ENCODE data around the gene COPS3.
A peak's percentile ranks its signal among the peaks of the same experiment; 100 is the strongest.

The COPS3 gene

GRCh38 chr17:17214646-17215436, 66.2 kb downstream of the COPS3 start:
- no peak for DNase-seq

GRCh38 chr17:17213775-17214174, 67.3 kb downstream of the COPS3 start:
- DNase-seq: no peak

- no peak for DNase-seq
These were observed 73.0 kb downstream of the COPS3 start for GRCh38 chr17:17207998-17208397.

- no peak for DNase-seq
These were observed 74.1 kb downstream of the COPS3 start for GRCh38 chr17:17206913-17207335.

- DNase-seq: peak; percentile 97
These were observed 74.7 kb downstream of the COPS3 start, which contains the start of gene PLD6 for GRCh38 chr17:17206124-17206912. PLD6 (minus strand) TSS chr17:17206333; CDS start chr17:17206286, 47 bp downstream.

GRCh38 chr17:17205368-17206123, 75.5 kb downstream of the COPS3 start:
- DNase-seq: peak; percentile 74

GRCh38 chr17:17204635-17205231, 76.3 kb downstream of the COPS3 start:
- no peak for DNase-seq

GRCh38 chr17:17204041-17204591, 76.9 kb downstream of the COPS3 start:
- DNase-seq: no peak

GRCh38 chr17:17203173-17203730, 77.8 kb downstream of the COPS3 start:
- DNase-seq: no peak

GRCh38 chr17:17201907-17202306, 79.1 kb downstream of the COPS3 start:
- no peak for DNase-seq

GRCh38 chr17:17201271-17201670, 79.8 kb downstream of the COPS3 start:
- no peak for DNase-seq

- DNase-seq: no peak
These were observed 80.2 kb downstream of the COPS3 start for GRCh38 chr17:17200831-17201230.

- no peak for DNase-seq
These were observed 80.7 kb downstream of the COPS3 start for GRCh38 chr17:17200311-17200710.

GRCh38 chr17:17198281-17198680, 82.8 kb downstream of the COPS3 start:
- DNase-seq: no peak

GRCh38 chr17:17196776-17197175, 84.3 kb downstream of the COPS3 start:
- DNase-seq: no peak

Data from activated naive CD4-positive, alpha-beta T cell treated with anti-CD3 and anti-CD28 coated beads, Interleukin-2, amount 50 U/mL, for 16 hours (primary cell).